AG08395 (cell line): Measurements from ENCODE around the gene FAM120B.

Experiments
- DNase-seq: peaks from one replicate; pipeline ENCODE4 v3.0.0; 2012; ENCODE audit warnings: mixed read lengths, low spot score

FAM120B gene

GRCh38 chr6:170444056-170444591 is 137.6 kb downstream of the FAM120B start:
- DNase-seq: no peak

- no peak for DNase-seq
Observed at GRCh38 chr6:170444811-170445211, 138.3 kb downstream of the FAM120B start.

GRCh38 chr6:170445487-170445886 is 138.9 kb downstream of the FAM120B start:
- peak; percentile 23 for DNase-seq

- no peak for DNase-seq
Observed at GRCh38 chr6:170445971-170446370, 139.4 kb downstream of the FAM120B start.

- no peak for DNase-seq
Observed at GRCh38 chr6:170446841-170447560, 140.4 kb downstream of the FAM120B start.

GRCh38 chr6:170447561-170447930 is 141.0 kb downstream of the FAM120B start:
- no peak for DNase-seq

GRCh38 chr6:170448317-170448716 is 141.8 kb downstream of the FAM120B start:
- no peak for DNase-seq

- DNase-seq: no peak
Observed at GRCh38 chr6:170448751-170449630, 142.4 kb downstream of the FAM120B start.

- DNase-seq: no peak
Observed at GRCh38 chr6:170449835-170450753, 143.5 kb downstream of the FAM120B start.

- DNase-seq: no peak
Observed at GRCh38 chr6:170450916-170451761, 144.6 kb downstream of the FAM120B start.

- DNase-seq: no peak
Observed at GRCh38 chr6:170451762-170452651, 145.4 kb downstream of the FAM120B start.

- no peak for DNase-seq
Observed at GRCh38 chr6:170452767-170453545, 146.4 kb downstream of the FAM120B start.

- no peak for DNase-seq
Observed at GRCh38 chr6:170453586-170454511, 147.3 kb downstream of the FAM120B start.

- no peak for DNase-seq
Observed at GRCh38 chr6:170454512-170455285, 148.1 kb downstream of the FAM120B start.

- no peak for DNase-seq
Observed at GRCh38 chr6:170455335-170455979, 148.9 kb downstream of the FAM120B start.

- DNase-seq: no peak
Observed at GRCh38 chr6:170456334-170456733, 149.8 kb downstream of the FAM120B start.
